ENCODE measurements around the gene MSRB1. TPM values are rescaled to one million over a fixed set of nuclear protein-coding genes. Genes with fewer than 3 reads are reported as not detected.

Gene MSRB1
- total and polyA plus RNA-seq, 2 donors (not counting 3 experiments of a cell fraction or from before 2014, with no cell fraction given): 25.0 to 42.1 TPM

- ChIA-PET CTCF (interaction anchor here (0.8 to 1.7 kb wide), 4 partner anchors 10 to 68 kb away, joined by 3 to 7 read pairs (median 3); partner anchors contain the start of gene MSRB1), POLR2A (no interaction called here)
- Histone ChIP-seq H3K79me2 (ENCODE audit: control insufficient read depth, insufficient read depth, low read length) (no peaks in the 10 kb centered on the region), H3K4me3 (replicated peaks in 1 of 3; ENCODE audit: insufficient read depth in 1 of 3, low read depth in 1 of 3, low read length in 3 of 3) (no peak overlapping the region), H3K9me1 (replicated peaks; ENCODE audit: control insufficient read depth, extremely low read depth, insufficient read depth, low read length) (no peaks in the 10 kb centered on the region), H3K9ac (replicated peaks; ENCODE audit: extremely low read depth, insufficient read depth, low read length) (no peak overlapping the region), H3K27ac (ENCODE audit: insufficient read depth, low read depth, low read length) (no peak overlapping the region), H4K20me1 (replicated peaks; ENCODE audit: control insufficient read depth, extremely low read depth, insufficient read depth, low read length) (no peaks in the 10 kb centered on the region), H3K27me3 (ENCODE audit: control insufficient read depth in 2 of 2, insufficient read depth in 2 of 2, low read length in 2 of 2) (peaks cover 6 to 14% of the 10 kb centered on the region in 2 experiments), H3K9me3 (replicated peaks; ENCODE audit: control insufficient read depth, insufficient read depth, low read length) (no peaks in the 10 kb centered on the region), H3K4me1 (ENCODE audit: control insufficient read depth, extremely low read depth, insufficient read depth, low read length) (no peaks in the 10 kb centered on the region), H3K36me3 (ENCODE audit: control insufficient read depth in 2 of 2, extremely low read depth in 1 of 2, insufficient read depth in 2 of 2, low read length in 2 of 2) (no peaks in the 10 kb centered on the region), H3K4me2 (ENCODE audit: insufficient read depth, low read length) (no peak overlapping the region), H2AFZ (ENCODE audit: low read depth, low read length) (no peak overlapping the region)
- FAIRE-seq: no peak
- DNase-seq (ENCODE audit: low read depth, low spot score): no peak
- no TSS peak for BruUV-seq (replicated peaks)
- intact Hi-C loops (cut with micrococcal nuclease): no loop called here
- dilution Hi-C loops (cut with MboI; ENCODE audit: extremely low pct_ligation_motif_present, low sequenced_read_pairs): no loop called here
- TF ChIP-seq, protein P1, sequence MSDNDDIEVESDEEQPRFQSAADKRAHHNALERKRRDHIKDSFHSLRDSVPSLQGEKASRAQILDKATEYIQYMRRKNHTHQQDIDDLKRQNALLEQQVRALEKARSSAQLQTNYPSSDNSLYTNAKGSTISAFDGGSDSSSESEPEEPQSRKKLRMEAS (IDR thresholded peaks at IDR 0.05; ENCODE audit: insufficient read depth, insufficient read length): no peak
- no peak for TF ChIP-seq MYC (IDR thresholded peaks at IDR 0.05; ENCODE audit: low read depth, low read length)
- TF ChIP-seq FOS (IDR thresholded peaks at IDR 0.05; ENCODE audit: borderline replicate concordance, insufficient read depth, low read length): no peak
- TF ChIP-seq POLR2A (IDR thresholded peaks at IDR 0.05; ENCODE audit: low read depth, low read length): no peak
- TF ChIP-seq EZH2 (IDR thresholded peaks at IDR 0.05; ENCODE audit: borderline replicate concordance, low read depth, low read length, severe bottlenecking): no peak
- TF ChIP-seq GATA2 (IDR thresholded peaks at IDR 0.05; ENCODE audit: insufficient read depth, insufficient read length, low read depth, low read length): no peak
- no peak for TF ChIP-seq POLR2AphosphoS5 (IDR thresholded peaks at IDR 0.05; ENCODE audit: insufficient read depth, low read depth, low read length)
- no peak for TF ChIP-seq CTCF (IDR thresholded peaks at IDR 0.05; ENCODE audit: extremely low read depth in 1 of 2, insufficient read depth in 1 of 2, low read depth in 1 of 2, low read length in 2 of 2)
These were observed 16.7 kb downstream of the MSRB1 start for GRCh38 chr16:1926271-1926670.

All from endothelial cell of umbilical vein (primary cell).